Stimulated activated naive CD4-positive, alpha-beta T cell (primary cell): Measurements from ENCODE around the gene KIAA0319L.
A peak's percentile ranks its signal among the peaks of the same experiment; 100 is the strongest.

Source experiments
- DNase-seq, 6 experiments: peaks; one replicate each; lab custom pipeline; 2025; lab: John Stamatoyannopoulos, UW

KIAA0319L gene

DNA sequence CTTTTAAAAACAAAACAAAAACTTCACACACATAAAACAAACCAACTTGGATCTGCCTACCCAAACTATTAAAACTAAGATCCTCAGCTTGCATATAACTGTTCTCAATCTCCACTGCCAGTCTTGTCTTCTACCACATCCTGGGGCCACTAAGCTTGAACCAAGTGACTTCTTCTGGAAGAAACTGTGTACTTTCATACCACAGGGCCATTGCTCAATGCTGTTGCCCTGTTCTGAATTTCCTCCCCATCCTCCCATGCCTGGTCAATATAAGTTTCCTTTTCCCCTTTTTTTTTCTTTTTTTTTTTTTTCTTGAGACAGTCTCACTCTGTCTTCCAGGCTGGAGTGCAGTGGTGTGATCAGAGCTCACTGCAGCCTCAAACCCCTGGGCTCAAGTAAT lies 109.9 kb downstream of the KIAA0319L start:
- no peak for DNase-seq

DNA sequence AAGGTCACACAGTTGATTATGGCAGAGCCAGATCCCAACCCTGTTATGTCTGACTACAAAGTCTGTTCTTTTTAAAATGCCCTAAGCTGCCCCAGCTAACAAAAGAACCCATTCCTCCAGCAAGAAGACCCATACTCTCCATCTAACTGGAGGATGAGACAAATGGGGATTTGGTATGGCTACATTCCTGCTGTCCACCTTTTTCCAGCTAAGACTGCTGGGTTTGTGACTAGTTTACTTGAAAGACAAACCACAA lies 112.8 kb downstream of the KIAA0319L start:
- DNase-seq: no peak

DNA sequence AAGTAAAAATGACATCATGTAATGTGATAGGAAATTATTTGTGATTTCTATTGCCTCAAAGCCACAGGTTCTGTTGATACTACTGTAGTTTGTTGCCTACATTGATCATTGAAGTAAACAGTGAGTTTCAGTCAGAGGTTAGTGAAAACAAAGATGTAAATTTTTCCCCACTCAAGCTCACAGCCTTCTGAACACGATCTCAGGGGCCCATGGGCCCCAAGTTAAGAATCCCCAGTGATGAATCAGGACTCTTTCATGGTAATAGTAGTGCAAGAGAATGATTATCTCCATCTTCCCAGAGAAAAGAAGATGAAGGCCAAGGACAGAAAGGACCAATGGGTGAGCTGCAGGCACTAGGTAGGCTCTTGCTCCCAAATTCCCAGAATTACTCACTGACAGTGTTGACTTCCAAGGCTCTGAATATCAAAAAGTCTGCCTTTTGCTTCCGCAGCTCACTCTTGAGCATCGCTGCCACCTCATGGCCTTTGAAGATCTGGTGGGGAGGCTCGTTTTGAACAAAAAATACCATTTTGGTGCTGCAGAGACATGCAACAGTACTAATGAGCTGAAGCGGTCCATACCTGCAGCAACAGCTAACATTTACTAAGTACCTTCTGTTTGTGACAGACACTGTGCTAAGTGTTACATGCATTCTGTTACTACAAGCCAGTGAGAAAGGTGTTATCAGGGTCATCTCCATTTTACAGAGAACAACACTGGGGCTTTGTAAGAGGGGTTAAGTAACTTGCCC lies 113.3 kb downstream of the KIAA0319L start:
- no peak for DNase-seq

DNA sequence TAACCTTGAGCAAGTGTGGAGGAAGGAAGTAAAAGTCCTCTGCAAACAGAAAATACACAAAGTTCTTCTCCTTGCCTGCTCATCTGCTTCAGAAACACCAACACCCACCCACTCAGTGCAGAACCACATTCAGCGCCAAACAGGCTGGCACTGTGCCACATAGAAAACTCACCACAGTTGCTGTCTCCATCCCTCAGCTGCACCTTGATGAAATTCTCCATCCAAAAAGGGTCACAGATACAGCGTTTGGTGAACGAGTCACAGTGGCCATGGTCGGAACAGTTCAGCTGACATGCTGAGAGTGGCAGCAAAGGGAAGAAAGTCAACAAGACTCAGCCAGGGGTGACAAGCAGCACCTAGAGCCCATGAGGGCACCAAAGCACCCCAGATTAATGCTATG lies 114.5 kb downstream of the KIAA0319L start:
- DNase-seq: peak in 2 of 6 experiments; percentile 33 to 40

GRCh38 chr1:35441926-35442579 lies 115.2 kb downstream of the KIAA0319L start:
- no peak for DNase-seq

GRCh38 chr1:35439626-35440025 lies 117.6 kb downstream of the KIAA0319L start:
- DNase-seq: no peak

DNA sequence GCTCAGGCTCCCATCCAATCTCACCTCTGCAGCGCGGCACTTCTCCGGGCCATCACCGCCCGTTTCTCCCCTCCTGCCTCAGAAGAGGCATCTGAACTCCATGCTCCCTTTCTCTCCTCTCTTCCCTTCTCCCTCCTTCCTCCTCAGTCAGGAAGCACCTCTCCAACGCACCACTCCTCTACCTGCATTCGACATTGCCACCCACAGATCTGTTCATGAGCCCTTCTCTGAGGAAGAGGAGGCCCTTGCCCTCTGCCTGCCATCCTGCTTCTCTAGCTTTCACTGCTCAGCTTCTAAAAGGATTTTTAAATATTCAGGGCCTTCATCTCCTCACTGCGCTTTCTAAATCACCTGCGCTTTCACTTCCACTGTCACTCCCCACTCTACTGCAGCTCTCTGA lies 120.0 kb downstream of the KIAA0319L start:
- no peak for DNase-seq

GRCh38 chr1:35436078-35436477 lies 121.1 kb downstream of the KIAA0319L start:
- no peak for DNase-seq

GRCh38 chr1:35434703-35435102 lies 122.5 kb downstream of the KIAA0319L start:
- DNase-seq: no peak

- DNase-seq: no peak
Observed at GRCh38 chr1:35433714-35434113, 123.5 kb downstream of the KIAA0319L start.

DNA sequence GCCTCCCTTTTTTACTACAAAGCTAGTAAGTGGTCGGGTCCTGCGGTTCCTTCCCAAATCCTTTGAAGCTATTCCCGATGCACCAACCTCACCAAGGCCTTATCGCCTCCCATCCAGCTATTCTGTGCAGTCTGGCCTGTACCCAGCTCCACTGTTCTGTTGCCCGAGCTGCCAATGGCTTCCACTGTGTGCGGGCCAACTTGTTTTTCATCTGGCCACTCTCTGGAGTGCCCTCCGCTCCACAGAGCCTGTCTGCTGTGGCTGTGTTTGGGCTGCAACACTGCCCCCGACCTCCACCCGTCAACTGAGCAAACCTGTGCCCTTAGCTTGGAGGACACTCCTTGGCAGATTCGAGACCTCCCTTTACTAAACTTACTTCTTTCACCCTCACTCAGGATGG lies 125.0 kb downstream of the KIAA0319L start:
- no peak for DNase-seq

DNA sequence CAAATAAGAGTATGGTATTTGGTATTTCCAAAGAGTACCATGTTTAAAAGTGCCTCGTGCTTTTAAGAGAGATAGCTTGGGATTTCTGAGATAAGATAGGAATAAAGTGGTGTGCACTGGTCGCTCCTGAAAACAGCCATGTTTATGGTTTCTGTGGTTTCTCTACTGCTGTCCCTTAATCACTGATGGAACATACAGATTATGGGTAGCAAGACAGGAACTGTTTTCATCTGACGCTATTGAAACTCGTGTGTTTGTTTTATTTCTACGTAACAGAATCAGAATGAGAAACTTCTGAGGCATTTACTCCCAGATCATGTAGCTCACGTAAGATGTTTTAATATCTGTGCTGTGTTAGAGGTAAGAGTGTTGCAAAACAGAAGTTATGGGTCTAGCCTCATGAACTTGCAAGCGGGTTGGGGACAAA lies 126.0 kb downstream of the KIAA0319L start:
- DNase-seq: no peak

DNA sequence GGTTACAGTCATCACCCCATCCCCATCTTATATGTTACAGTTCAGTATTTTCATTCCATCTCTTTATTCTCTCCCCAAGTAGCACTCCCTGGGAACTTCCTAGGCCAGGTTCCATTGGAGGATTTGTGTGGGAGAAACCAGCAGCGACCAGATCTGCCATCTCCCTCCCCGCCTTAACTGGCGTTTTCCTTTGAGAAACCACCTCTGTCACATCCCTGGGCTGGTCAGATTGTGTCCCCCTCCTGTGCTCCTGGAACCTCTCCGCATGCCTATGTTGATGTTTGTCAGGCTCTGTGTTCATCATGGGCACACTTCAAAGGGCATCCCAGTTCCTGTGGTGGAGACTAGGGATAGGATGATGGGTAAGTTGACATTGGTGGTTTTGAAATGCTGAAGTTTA lies 126.4 kb downstream of the KIAA0319L start:
- DNase-seq: no peak

DNA sequence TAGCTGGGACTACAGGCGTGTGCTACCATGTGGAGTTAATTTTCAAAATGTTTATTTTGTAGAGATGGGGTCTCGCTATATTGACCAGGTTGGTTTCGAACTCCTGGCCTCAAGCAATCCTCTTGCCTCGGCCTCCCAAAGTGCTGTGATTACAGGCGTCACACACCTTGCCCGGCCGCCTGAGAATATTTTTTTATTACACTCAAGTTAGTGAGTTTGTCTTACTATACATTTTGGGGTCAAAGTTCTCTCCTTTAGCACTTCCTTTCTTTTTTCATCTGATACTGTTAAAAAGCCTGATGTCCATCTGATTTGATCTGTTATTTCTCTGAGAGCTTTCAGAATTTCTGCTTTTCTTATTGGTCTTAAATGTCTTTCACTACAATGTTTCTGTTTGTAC lies 128.8 kb downstream of the KIAA0319L start:
- no peak for DNase-seq

DNA sequence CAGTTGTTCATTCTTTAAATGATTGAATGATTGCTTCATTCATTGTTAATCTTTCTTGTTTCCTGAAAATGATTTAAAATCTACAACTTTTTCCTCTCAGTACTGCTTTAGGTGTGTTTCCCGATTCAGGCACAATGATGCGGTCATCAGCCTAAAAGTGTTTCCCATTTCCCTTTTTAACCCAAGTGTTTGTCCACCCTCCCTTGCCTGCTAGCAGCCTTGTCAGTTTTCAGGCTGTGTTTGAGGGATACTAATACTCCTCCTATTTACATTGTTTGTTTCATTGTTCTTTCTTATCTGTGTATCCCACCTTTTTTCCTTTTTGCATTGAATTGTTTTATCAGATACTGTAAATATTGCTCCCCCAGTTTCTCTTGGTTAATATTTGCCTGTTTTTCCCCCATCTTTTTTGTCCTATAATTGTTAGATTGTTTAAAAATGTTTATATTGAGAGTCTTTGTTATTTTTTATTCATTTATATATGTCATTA lies 131.1 kb downstream of the KIAA0319L start:
- no peak for DNase-seq

DNA sequence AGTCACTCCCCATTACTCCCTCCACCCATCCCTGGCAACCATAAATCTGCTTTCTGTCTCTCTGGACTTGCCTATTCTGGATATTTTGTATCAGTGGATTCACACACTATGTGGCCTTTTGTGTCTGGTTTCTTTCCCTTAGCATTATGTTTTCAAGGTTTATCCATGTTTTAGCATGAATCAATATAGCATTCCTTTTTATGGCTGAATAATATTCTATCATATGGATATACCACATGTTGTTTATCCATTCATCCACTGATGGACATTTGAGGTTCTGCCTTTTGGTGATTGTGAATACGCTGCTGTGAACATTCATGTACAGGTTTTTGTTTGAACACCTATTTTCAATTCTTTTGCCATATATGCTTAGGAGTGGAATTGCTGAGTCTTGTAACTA lies 148.3 kb downstream of the KIAA0319L start:
- DNase-seq: no peak

GRCh38 chr1:35407743-35408142 lies 149.5 kb downstream of the KIAA0319L start:
- DNase-seq: no peak

DNA sequence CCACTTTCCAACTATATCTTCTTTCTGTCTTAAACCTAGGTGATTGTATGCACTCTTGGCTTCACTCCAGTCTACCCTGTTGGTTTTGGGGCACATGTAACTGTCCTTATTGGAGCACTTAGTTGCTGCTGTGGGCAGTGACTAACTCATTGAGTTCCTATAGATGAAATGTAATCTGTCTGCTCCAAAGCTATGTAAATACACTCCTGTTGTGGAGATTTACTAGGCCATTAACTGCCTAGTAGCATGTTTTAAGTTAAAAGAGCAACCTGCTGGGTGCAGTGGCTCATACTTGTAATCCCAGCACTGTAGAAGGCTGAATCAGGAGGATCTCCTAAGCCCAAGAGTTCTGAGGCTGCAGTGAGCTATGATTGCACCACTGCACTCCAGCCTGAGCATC lies 151.1 kb downstream of the KIAA0319L start:
- DNase-seq: no peak

DNA sequence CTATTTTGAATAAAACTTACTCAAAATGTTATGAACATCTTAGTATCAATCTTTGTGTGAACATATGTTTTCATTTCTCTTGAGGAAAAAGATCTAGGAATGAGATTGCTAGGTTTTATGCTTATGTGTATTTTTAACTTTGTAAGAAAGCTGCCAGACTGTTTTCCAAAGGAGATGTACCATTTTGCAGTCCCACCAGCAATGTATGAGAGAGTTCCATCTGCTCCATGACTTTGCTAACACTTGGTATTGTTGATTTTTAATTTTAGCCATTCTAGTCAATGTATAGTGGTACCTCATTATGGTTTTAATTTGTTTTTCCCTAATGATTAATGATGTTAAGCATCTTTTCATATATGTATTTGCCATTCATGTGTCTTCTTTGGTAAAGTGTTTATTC lies 156.2 kb downstream of the KIAA0319L start:
- DNase-seq: no peak

DNA sequence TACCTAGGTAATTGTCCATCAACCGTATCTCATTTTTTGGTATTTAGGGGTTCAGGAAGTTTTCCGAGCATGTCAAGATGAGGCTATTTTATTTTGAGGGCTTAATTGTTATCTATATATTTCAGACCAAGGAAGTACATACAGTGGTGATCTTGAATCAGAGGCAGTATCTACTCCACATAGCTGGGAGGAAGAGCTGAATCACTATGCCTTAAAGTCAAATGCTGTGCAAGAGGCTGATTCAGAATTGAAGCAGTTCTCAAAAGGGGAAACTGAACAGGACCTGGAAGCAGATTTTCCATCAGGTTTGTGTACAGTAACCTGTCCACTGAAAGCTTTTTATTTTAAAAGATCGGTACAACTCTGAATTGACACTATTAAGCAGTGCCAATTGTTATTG lies 158.5 kb downstream of the KIAA0319L start:
- DNase-seq: no peak

GRCh38 chr1:35394386-35394785 lies 162.8 kb downstream of the KIAA0319L start:
- DNase-seq: no peak

DNA sequence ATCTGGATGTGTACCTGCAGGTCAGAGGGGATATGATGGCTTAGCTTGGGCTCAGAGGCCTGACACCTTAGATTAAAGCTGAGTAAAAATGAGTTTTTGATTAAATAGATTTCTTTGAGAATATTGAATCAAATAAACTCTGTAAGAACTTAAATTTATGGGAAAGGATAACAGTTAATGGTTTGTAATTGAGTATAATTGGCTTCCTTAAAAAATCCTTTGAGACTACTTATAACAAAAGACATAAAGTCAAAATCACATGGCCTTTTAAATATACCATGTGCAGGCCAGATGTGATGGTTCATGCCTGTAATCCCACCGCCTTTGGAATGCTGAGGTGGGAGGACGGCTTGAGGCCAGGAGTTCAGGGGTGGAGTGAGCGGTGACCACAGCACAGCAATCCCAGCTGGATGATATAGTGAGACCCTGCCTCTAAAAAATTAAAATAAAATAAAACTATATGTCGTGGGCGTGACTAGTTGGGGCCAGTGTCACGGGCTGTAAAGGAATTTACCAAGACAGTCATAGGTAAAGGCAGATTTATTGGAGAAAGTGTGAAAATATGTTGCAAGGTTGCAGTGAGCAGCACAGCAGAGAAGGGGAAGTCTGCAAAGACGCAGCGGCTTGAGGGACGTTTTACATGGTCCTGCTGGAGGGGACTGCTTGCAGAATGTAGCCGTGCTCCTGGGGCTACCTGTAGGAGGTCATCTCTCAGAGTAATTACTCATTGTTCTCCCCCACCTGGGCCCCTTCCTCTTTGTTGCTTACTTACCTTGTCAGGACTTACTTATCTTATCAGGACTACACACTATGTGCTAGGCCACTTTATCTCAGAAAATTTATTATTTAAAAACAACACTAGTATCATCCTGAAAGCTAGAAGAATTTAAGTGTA lies 166.4 kb downstream of the KIAA0319L start:
- DNase-seq: no peak

DNA sequence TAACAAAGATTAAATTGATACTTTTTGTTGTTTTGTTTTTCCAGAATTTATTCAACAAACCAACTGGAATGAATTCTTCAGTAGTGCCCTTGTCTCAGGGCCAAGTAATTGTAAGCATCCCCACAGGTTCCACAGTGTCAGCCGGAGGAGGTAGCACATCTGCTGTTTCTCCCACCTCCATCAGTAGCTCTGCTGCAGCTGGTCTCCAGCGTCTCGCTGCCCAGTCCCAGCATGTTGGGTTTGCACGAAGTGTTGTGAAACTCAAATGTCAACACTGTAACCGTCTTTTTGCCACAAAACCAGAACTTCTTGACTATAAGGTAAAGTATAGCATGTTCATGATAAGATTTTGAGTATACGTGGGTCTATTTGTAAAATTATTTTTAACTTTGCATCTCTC lies 170.2 kb downstream of the KIAA0319L start:
- DNase-seq: no peak
